ENCODE measurements around the gene UBE2G1.

- TF ChIP-seq CTCF (conservative IDR thresholded peaks at IDR 0.05) = no peak
- no peak for TF ChIP-seq ZFX (IDR thresholded peaks at IDR 0.05)
These were observed 124.9 kb downstream of the UBE2G1 start for GRCh38 chr17:4241535-4241934.

Measured in C4-2B (cell line).